SKM-1 treated with dmso at 0.1 percent for 144 hours (cell line): Measurements from ENCODE around the gene GRIN2C.

Source experiments
- DNase-seq: peaks from one replicate; lab custom pipeline; 2025; ENCODE audit not compliant: unreplicated experiment; lab: John Stamatoyannopoulos, UW

The GRIN2C gene

GRCh38 chr17:74850310-74850709 is 9.4 kb downstream of the GRIN2C start:
- DNase-seq, result no peak

DNA sequence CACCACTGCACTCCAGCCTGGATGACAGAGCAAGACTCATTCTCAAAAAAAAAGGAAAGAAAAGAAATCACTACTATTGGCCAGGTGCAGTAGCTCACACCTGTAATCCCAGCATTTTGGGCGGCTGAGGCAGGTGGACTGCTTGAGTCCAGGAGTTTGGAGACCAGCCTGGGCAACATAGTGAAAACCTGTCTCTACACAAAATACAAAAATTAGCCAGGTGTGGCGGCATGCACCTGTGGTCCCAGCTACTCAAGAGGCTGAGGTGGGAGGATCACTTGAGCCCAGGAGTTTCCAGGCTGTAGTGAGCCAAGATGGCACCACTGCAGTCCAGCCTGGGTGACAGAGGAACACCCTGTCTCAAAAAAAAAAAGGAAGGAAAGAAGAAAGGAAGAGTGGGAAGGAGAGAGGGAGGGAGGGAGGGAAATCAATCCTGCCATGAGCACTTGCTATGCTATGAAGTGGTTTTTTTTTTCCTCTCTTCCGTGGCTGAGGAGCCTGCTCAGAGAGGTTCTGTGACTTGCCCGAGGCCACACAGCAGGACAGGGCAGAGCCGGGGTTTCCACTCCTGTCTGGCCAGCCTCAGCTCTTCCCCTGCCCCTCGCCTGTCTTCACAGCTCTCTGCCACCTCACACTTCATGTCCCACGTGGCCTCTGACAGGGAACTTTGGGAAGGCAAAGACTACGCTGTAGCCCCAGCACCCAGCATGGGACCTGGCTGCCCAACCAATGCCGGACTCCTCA is 10.9 kb downstream of the GRIN2C start:
- no peak for DNase-seq

DNA sequence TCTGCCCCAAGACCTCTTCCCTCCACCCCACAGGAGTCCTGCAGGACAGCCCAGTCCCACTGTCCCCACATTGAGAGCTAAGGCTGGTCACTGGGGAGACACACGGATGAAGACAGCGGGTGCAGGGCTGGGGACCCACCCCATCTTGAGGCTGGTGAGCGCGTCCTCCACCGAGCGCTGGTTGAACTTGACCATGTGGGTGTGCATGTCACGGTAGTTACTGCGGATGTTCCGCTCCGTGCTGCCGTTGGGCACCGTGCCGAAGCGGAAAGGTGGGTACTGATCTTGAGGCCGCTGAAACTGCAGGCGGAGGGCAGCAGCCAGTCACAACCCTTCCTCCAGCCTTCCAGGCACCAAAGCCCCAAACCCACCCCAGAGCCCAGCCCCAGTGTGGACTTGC is 13.1 kb downstream of the GRIN2C start:
- no peak for DNase-seq

GRCh38 chr17:74843352-74843627 is 16.4 kb downstream of the GRIN2C start:
- DNase-seq, result no peak

- no peak for DNase-seq
These were observed 16.9 kb downstream of the GRIN2C start for GRCh38 chr17:74842599-74843351.

DNA sequence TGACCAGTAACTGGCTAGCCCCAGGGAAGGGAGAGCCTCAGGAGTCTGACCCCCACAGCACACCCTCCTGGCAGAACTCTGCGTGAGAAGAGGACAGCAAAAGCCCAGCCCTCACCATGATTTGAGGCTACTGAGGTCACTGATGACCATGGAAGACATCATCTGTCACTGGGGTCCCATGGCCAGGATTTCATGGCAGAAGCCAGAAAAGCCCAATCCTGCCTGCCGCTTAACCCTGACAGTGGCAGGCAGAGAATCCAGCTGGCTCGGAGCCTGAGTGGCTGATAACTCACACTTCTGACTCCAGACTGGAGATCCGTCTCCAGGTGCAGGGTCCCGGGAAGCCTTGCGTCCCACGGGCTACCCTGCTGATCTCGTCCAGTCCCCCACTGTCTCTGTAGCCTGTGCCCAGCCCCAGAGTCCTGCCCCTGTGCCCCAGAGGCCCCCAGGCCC is 17.5 kb downstream of the GRIN2C start:
- DNase-seq, result no peak

DNA sequence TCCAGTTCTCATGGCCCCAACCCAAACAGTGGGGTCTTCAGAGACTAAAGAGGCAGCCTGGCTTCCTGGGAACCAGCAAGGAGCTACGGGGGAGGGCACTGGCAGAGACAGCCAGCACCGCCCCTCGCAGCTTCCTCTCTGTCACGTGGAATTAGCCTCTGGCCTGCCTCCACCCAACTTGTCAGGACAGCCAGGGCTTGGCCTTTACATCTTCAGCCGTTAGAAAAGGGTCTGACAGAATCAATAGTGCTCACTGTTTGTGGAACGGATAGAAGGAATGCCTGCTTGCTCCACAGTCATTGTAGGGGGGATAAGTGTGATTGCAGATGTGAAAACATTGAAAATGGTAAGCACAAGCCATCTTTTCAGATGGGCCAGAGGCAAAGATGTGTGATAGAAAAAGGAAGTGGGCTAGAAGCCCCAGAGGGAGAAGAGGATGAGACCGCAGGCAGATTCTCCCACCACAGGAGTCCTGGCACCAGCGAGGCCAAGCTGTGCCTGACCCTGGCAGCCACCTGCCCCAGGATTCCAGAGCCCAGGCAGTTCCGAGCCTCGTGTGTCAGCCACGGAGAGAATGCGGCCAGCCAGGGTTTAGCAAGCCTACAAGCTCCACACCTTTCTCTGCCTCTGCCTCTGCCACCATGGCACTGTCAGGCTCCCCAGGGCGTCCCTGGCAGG is 18.6 kb downstream of the GRIN2C start:
- DNase-seq, result peak; percentile 47

DNA sequence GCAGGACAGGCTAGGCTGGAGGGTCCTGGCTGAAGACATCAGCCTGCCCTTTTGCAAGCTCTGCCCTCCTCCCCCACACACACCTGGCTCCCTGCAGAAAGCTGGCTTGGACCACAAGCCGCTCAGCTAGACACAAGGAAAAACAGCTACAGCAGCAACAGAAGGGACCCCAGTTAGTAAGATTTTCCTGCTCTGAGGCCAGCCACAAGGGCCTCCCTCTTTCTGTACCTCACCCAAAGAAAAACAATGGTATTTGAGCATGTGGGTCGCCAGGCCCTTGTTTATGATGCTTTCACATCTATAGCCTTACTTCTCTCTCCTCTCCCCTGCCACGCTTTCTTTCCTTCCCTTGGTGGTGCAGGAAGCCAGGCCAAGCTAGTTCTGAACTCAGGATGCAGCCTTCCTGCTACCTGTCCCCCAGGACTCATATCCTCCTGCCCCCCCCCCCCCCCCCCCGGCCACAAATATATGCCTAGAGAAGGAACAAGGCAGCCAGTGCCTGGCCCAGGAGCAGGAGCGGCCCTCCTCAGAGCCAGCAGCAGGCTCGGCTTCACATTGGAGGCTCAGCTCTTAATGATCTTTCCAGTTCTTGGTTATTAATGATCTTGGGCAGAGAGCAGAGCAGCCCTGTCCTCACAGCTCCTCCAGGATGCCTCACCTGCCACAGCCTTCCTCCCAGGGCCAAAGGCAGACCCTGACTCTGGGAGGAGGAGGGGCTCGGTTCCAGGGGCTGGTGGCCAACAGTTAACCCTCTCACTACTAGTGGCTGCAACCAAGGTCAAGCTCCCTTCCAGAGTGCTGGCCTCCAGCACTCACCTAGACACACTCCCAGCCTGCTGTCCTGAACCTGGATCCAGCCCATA is 19.5 kb downstream of the GRIN2C start:
- DNase-seq, result no peak

DNA sequence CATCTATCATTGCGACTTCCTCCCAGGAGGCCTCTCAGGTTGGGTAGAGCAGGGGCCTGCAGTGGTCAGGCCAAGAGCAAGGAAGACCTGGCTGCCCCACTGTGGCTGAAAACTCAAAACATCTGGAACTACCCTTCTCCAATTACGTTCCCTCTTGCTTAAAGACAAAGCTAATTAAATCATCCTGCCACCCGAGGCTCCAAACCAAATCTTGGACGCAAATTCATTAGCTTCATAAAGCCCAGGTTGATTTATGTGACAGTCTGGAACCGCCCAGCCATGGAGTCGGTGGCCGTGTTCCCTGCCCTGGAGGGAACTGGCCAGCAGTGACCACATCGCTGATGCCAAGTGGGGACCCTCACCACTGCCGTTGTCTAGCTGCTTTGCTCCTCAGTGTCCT is 21.4 kb downstream of the GRIN2C start:
- DNase-seq, result no peak

GRCh38 chr17:74836691-74837467 is 22.8 kb downstream of the GRIN2C start:
- DNase-seq, result no peak

- DNase-seq, result no peak
These were observed 23.5 kb downstream of the GRIN2C start for GRCh38 chr17:74836191-74836590.

- peak; percentile 78 for DNase-seq
These were observed 25.9 kb downstream of the GRIN2C start for GRCh38 chr17:74833501-74834377.

DNA sequence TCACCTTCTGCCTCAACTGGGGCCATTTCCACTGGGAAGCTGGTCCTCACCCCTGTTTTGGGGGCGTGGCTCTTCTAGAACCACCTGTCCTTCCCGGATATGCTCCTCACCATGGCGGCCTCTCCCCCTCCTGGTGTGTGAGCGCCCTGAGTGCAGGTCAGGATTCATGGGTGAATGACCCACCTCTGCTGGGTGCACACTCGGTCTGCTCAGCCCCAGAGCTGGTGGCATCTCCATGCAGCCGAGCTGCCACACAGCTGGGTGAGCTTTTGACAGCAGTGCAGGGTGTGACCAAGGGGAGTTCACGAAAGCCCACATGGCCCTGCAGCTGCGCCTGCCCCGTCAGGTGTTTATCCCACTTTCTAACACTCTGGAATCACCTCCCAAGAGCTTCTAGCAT is 27.3 kb downstream of the GRIN2C start:
- no peak for DNase-seq

- DNase-seq, result no peak
These were observed 28.1 kb downstream of the GRIN2C start for GRCh38 chr17:74831444-74832146.

- no peak for DNase-seq
These were observed 28.8 kb downstream of the GRIN2C start for GRCh38 chr17:74830861-74831260.

- DNase-seq, result no peak
These were observed 31.9 kb downstream of the GRIN2C start for GRCh38 chr17:74827800-74828199.

DNA sequence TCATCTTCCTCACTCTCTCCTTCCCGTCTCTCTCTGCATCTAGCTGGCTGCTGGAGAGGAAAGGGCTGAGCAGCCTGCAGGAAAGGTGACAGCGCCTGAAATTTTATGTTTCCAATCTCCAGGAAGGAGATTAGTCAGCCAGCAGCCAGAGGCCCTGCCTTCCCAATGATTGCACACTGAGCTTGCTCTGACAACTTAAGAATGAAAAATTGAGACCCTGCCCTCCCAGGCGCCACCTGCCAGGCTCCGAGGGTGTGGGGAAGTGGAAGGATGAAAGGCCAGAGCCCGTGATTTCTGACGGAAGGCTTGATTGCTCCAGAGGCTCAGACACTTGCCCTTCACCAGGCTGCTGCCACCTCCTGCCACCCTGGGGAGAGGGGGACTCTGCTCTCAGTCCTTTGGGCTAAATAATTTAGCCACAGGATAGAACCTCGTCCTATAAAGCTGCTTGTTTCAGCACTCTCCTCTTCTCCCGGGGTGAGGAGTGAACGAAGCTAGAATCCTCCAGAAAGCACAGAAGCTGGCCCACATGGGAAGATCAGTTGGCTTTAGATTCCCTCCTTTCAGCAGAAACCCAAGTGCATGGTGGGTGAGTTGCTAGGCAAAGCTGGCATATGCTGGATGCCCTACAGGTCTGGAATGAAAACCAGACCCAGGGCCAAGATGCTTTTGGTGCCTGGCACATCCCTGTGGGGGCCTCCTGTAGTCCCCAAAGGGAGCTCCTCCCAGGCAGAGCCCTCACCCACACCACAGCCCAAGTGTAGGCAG is 33.5 kb downstream of the GRIN2C start:
- no peak for DNase-seq

DNA sequence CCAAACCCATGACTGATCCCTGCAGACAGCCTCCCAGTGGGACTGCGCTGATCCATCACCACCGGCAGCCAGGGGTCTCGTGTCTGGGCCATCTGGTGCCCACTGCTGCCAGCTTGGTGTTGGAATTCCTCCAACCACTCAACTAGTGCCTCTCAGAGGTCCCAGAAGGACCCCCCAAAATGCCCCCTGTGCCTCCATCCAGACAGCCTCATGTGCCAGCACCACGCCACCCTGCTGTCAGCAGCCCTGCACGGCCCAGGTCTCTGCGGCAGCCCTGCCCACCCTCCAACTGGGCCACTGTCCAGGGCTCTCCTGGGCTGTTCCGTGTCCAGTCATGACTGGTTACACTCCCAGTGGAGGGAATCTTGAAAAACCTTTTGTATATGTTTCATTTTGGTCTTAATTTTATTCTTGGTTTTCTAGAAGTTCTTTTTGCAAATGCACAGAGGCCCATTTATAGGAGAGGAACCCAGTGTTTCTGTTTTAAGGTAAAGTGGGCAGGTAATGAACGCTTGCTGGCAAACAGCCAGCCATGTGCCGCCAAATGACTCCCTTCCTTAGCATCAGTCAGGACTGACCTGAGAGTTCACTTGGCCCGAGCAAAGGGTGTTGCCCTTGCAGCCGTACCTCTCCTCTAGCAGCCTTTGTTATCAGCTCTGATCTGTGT is 34.6 kb downstream of the GRIN2C start:
- no peak for DNase-seq
